GM21528 (cell line): ENCODE data around the gene CHN1.

Experiments used
- ATAC-seq: cut with Tn5 transposase; IDR thresholded peaks from one replicate; pipeline ENCODE4 v1.9.1; 2021; ENCODE audit warnings: mild to moderate bottlenecking, moderate library complexity; ENCODE audit not compliant: unreplicated experiment, low FRiP score

CHN1 gene

DNA sequence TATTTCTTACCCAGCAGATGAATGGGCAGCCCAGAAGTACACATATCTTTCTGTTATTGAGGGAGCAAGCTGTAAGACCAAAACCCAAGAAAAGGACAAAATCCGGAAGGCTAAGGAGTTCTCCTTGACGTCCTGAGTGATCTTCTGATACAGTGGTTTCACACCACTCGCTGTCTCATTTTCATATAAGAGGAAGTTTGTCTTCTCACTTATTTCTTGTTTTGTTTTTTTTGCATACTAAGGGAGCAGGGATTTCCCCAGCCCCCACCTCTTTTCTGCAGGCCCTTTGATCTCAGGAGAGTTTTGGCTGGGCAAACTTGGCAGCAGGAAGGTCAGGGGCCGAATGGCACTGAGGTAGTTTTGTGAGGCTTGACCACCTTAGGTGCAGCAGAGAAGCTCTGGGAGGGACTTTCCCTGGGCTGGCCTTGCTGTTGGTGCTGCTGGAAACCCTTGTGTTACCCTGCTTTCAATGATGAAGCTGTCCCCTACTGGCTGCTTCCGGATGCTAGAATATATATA lies 254.2 kb downstream of the CHN1 start:
- ATAC-seq: peak; percentile 46

- ATAC-seq: no peak
Measured at GRCh38 chr2:174749793-174750192, 255.4 kb downstream of the CHN1 start.

GRCh38 chr2:174748948-174749347 lies 256.2 kb downstream of the CHN1 start:
- ATAC-seq: no peak
